IMR-90 (cell line): ENCODE results near the gene GUCY2C.

Source experiments
- CEBPB ChIP-seq: IDR thresholded peaks from 2 replicates; pipeline ENCODE4 v1.6.1; 2012; ENCODE audit warnings: low read depth, low read length, improper control_type of control experiment
- CHD1 ChIP-seq: IDR thresholded peaks from 2 replicates; pipeline ENCODE4 v1.6.1; 2012; ENCODE audit warnings: low read depth, low read length, improper control_type of control experiment
- CTCF ChIP-seq: conservative IDR thresholded peaks from 2 replicates; pipeline ENCODE4 v1.5.1; 2012; ENCODE audit warnings: mild to moderate bottlenecking, low read depth, low read length, improper control_type of control experiment
- ELK1 ChIP-seq: fragments of 150-350 bp; IDR thresholded peaks from 2 replicates; pipeline ENCODE4 v1.6.1; 2016; ENCODE audit warnings: low read depth, mild to moderate bottlenecking, low read length, moderate library complexity, borderline replicate concordance
- FOS ChIP-seq: fragments of 150-350 bp; IDR thresholded peaks from 2 replicates; pipeline ENCODE4 v1.6.1; 2016; ENCODE audit warnings: low read depth, low read length
- MAFK ChIP-seq: IDR thresholded peaks from 2 replicates; pipeline ENCODE4 v1.6.1; 2012; ENCODE audit warnings: low read depth, low read length, improper control_type of control experiment
- MXI1 ChIP-seq: IDR thresholded peaks from 2 replicates; pipeline ENCODE4 v1.6.1; 2012; ENCODE audit warnings: low read depth, mild to moderate bottlenecking, low read length, moderate library complexity, borderline replicate concordance
- NFE2L2 ChIP-seq: fragments of 150-350 bp; IDR thresholded peaks from 2 replicates; pipeline ENCODE4 v1.6.1; 2016; ENCODE audit warnings: low read depth, mild to moderate bottlenecking, low read length
- POLR2A ChIP-seq: IDR thresholded peaks from 2 replicates; pipeline ENCODE4 v1.6.1; 2012; ENCODE audit warnings: mild to moderate bottlenecking, low read depth, low read length
- RCOR1 ChIP-seq: IDR thresholded peaks from 2 replicates; pipeline ENCODE4 v1.6.1; 2012; ENCODE audit warnings: mild to moderate bottlenecking, low read length, improper control_type of control experiment; ENCODE audit not compliant: insufficient replicate concordance
- USF2 ChIP-seq: fragments of 150-350 bp; IDR thresholded peaks from 2 replicates; pipeline ENCODE4 v1.6.1; 2017; ENCODE audit warnings: mild to moderate bottlenecking, antibody characterized with exemption, low read length, low read depth

- TF ChIP-seq CTCF (no peak), POLR2A (no peak), CEBPB (no peak), CHD1 (no peak), USF2 (no peak), MAFK (no peak), ELK1 (no peak), FOS (no peak), NFE2L2 (no peak), RCOR1 (no peak), MXI1 (no peak)
Observed at GRCh38 chr12:14588571-14588970, 107.8 kb downstream of the GUCY2C start.
